CD4-positive, alpha-beta T cell treated with Interleukin-15 for 1 hour (primary cell): ENCODE data around the gene SZRD1.
"Not testable (repeated sequence)": the region's sequence is repeated elsewhere in the genome, so short reads cannot be mapped to it uniquely, and the experiment has no call there.

Experiments used
- DNase-seq: peaks from one replicate; pipeline ENCODE4 v3.0.0-alpha.2; 2020

The SZRD1 gene, protein sequence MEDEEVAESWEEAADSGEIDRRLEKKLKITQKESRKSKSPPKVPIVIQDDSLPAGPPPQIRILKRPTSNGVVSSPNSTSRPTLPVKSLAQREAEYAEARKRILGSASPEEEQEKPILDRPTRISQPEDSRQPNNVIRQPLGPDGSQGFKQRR

DNA sequence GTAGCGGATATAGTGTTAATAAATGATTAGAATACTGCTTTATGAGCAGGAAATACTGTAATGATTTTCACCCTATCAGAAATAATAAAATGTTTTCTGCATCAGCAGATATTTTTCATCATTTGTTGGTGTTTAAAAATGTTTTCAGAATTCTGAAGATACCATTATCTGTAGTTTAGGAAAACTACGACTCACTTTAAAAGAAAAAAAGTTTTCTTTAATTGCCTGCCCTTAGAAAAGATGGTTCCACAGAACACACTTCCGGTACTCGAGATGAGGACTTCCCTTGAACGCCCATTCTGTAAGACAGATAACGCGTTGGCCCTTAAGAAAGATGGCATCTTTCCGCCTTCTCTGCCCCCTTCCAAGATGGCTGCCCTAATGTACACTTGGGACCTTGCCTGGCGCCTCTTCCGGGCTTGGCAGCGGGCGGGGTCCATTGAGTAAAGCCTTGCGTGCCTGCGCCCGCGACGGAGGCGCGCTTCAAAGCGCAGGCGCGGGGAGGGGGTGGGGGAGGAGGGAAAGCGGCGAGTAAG lies at the start of gene SZRD1:
TSS of gene SZRD1 (plus strand) at position 521 of the 536 bp plus-strand sequence. CDS start 16 bp downstream, outside the sequence.
- DNase-seq: peak; percentile 99

DNA sequence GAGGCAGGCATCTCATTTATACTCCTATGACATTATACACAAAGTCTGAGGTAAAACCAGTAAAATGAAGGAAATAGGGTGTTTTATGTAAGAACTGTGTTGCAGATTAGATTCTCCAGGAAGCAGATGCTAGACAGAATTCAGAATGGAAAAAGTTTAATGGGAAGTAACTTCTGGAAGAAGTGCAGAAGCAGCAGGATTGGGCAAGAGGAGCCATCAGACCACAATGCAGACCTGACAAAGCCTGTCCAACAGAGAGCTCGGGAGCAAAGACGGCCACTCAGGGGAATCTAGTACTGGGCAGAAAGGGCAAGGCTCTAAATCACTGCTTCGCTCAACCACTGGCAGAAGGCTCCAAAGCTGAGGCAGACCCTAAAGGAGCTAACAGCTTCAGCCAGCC lies 48.5 kb upstream of the SZRD1 start:
- DNase-seq: no peak

DNA sequence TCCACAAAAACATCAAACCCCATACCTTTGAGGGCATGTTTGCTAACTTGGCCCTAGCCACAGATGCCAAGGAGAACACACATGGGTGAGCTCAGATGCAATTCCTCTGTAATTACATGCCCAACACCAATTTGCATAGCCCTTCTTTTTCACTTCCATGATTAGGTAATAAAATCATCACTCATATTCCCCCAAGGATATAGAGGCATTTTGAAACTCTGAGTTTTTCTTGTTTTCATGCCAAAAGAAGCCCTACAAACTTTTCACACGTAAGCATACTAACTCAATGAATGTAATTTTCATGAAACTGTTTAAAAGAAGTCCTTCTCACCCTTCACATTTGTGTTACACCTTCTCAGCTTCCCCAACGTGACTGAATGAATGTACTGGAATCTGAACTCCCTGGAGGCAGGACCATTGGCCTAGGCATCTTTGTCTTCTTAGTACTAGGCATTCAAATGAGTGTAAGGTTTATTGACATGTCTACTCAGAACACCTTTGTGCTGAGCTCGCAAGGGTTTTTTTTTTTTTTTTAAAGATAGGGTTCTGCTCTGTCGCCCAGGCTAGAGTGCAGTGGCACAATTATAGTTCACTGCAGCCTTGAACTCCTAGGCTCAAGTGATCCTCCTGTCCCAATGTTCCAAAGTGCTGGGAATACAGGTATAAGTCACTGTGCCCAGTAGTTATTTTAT lies 45.7 kb upstream of the SZRD1 start:
- DNase-seq: no peak

DNA sequence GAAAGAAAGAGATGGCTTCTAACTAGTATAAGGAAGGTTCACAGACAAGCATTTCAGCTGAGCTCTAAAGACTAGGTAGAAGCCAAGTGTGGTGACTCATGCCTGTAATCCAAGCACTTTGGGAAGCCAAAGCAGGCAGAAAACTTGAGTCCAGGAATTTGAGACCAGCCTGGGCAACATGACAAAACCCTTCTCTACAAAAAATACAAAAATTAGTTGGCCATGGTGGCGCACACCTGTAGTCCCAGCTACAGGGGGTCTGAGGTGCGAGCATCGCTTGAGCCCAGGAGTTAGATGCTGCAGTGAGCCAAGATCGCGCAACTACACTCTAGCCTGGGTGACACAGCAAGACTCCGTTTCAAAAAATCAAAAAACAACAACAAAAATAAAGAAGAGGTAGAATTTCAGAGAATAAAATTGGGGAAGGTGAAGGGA lies 42.6 kb upstream of the SZRD1 start:
- DNase-seq: no peak

DNA sequence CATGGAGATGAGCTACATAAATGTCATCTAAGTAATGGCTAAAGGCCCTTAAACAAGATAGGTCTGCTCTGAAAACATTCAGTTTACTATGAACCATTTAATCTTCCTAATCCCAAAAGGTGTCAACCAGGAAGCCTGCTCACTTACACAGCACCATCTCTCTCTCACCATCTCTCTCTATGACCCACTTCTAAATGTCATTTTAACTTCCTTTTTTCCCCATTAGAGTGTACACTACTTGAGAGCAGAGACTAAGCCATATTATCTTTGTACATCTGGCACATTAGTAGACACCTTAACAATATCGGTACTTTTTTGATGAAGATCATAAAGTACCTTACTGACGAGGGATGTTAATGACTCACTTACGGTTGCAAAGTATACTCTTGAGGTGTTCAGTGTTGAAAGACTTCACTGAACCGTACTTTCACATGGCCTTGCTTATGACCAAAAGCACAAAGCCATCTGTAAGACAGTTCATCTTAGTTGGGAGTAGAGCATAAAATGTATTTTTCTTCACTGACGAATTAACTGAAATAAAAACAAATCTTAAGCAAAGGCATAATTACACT lies 40.1 kb upstream of the SZRD1 start:
- no peak for DNase-seq

DNA sequence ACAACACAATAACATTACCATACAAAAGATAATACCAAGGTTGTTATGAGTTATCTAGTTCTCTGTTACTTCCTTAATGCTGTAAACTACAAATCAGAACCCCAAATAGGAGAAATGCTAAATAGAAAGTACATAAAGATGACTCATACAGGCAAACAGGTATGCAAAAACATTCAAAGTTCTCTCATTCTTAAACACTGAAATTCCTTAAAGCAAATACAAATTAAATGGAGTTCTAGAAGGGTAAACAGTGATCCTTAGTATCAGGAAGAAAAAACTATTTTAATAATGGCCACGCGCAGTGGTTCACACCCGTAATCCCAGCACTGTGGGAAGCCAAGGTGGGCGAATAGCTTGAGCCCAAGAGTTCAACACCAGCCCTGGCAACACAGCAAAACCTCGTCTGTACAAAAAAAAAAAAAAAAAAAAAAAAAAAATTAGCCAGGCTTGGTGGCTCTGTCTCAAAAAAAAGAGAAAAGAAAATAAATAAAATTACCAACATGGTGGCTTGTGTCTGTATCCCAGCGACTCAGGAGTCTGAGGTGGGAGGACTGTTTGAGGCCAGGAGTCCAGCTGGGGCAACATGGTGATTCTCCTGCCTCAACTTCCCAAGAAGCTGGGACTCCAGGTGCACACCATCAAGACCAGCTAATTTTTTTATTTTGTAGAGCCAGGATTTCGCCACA lies 32.2 kb upstream of the SZRD1 start:
- DNase-seq: no peak

DNA sequence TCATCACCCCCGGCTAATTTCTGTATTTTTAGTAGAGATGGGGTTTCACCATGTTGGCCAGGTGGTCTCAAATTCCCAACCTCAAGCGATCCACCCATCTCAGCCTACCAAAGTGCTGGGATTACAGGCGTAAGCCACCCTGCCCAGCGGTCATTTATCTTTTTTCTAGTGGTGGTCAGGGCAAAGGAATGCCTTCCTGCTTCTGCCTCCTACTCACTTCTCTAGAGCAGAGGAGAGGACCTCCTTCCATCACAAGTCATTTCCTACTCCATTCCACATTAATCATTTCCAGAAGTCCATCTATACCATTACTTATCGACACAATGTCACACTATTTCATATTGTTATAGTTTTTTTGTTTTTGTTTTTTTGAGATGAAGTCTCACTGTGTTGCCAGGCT lies 28.1 kb upstream of the SZRD1 start:
- DNase-seq: no peak

DNA sequence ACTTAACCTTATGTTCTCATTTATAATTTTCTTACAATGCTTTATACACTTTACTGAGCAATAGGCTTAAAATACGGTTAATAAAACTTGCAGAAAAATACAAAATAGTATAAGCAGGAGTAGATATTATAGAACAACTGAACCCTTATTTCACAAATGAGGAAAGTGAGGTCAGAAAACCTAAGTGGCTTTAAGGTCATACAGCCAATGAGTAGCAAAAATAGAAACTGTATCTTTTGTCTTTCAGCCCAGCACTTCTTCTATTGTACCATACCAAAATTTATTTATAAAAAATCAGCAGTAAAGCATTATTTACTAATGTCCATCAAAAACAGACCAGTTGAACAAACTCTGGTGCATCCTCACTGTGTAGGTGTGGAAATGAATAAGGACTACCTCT lies 26.4 kb upstream of the SZRD1 start:
- DNase-seq: no peak

DNA sequence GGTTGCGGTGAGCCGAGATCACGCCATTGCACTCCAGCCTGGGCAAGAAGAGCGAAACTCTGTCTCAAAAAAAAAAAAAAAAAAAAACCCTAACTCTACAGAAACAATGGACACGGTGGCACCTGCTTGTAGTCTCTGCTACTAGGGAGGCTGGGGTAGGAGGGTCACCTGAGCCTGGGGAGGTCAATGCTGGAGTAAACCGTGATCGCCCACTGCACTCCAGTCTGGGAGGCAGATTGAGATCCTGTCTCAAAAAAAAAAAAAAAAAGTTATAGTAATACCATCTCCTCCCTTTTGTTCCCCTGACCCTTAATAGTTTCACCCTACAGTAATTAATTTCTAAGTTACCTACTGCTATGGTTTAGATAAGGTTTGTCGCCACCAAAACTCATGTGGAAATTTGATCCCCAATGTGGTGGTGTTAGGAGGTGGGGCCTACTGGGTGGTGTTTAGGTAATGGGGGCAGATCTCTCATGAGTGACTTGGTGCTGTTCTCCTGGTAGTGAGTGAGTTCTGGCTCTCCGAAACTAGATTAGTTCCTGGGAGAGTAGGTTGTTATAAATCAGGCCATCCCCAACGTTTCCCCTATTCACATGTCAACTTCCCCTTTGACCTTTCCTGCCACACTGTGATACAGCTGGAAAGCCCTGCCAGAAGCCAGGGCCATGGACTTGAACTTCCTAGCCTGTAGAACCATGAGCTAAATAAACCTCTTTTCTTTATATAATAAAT lies 24.5 kb upstream of the SZRD1 start:
- no peak for DNase-seq

DNA sequence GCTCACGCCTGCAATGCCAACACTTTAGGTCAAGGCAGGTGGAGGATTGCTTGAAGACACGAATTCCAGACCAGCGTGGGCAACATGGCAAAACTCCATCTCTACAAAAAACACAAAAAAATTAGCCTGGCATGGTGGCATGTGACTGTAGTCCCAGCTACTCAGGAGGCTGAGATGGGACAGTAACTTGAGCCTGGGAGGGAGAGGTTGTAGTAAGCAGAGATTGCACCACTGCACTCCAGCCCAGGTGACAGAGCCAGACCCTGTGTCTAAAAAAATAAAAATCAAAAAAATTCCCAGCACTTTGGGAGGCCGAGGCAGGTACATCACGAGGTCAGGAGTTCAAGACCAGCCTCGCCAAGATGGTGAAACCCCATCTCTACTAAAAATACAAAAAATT lies 23.8 kb upstream of the SZRD1 start:
- DNase-seq: not testable (repeated sequence)

DNA sequence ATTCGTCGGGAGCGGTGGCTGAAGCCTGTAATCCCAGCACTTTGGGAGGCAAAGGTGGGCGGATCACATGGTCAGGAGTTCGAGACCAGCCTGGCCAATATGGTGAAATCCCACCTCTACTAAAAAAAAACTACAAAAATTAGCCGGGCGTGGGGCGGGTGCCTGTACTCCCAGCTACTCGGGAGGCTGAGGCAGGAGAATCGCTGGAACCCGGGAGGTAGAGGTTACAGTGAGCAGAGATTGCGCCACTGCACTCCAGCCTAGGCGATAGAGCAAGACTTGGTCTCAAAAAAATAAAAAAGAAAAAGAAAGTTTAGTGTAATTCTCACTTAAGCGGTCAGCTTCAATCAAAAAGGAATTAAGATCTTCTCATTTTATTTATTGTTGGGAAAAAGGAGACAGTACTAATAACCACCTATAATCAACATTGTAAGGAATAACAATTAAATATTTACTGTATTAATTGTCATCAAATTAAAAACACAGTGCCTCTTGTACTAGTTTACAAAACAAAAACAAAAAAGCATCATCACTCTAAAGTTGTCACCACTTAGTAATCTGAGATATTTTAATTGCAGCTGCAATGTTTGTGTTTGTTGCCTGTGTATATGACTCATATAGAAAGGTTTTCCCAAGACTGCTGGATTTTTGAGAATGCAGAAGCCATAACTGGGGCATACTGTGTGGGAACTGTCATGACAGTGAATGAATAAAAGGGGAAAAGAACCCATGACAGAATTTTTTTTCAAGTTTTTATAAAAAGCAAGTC lies 18.4 kb upstream of the SZRD1 start:
- no peak for DNase-seq

DNA sequence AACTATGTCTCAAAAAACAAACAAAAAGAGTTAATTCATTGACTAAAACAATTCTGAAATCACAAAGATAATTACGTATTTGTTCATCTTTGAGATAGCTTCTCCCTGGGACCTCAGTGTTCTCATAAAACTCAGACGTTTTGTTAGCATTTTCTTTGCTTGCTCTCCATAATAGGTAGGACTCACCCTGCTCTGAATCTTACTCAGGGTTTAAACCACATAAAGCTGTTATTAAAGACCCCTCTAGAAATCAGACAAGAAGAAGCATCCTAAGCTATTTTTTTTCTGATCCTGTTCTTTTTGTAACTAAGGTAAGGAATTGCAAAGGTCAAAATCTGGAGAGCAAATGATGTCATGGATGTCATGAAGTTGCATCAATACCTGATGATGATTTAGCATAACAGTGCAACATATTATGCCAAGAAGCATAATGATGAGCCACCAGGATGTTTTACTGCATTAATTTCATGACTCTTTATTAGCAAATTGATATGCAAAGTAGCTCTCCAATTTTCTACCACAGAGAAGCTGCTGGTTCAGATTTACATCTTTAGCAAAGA lies 17.1 kb upstream of the SZRD1 start:
- no peak for DNase-seq

DNA sequence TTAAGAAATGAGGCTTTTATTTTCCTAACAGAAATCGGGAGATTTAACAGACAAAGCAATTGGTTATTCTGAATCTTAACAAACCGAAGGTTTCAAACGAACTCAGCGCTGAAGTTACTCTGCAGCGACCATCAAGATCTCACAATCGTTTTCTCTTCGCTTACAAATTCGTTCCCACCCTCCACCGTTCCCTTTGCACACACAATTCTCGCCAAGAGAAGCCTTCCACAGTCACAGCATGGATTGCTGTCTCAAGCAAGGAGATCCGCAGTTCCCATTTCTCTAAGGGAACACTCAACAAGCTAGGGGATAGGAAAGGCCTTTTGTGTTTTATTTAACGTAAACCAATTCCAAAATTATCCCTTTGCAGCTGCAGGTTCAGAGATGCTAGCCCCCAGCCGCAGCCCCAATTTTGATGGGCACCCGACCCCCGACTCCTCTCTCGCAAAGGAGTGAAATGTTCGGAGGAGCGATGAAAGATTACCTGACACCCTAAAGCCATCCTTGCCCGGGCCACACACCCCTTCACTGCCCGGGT lies 15.5 kb upstream of the SZRD1 start:
- no peak for DNase-seq

DNA sequence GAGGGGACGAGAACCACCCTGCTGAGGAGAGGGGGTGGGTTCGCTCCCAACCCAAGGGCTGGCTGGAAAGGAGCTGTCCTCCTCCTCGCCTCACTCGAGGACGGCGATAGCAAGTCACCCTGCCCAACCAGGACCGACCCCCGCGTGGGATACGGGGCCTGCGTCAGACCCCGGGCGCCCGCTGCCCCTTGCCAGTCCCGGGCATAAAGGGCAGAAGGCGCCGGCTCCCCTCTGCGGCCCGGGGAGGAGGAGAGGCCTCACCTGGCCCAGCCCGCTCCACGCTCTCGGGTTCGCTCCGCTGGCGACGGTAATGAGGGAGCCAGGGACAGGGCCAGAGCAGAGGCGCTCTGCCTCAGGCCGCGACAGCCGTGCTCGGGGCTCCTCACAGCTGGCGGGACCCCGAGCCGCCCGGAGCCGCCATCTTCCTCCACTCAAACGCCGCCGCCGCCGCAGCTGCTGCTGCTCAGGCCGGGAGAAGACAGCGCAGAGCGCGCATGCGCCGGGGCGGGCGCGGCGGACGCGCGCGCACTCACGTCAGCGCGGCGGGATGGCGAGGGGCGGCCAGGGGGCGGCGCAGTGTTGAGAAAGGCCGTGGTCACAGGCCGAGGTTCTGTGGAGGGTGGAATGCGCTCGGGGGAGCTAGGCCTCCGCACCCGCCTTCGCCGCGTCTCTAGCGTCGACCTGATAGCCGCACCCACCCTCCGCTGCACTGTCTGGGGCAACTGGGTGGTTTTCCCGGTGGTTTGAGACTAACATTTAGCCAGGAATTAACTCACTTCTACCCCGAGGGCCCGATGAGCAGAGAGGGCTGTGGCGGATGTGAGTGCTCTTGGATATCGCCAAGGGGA lies 14.8 kb upstream of the SZRD1 start, which contains the start of gene FBXO42:
TSS of gene FBXO42 (minus strand) at position 487 of the 848 bp plus-strand sequence. CDS start 37,062 bp downstream, outside the sequence.
- peak; percentile 94 for DNase-seq

DNA sequence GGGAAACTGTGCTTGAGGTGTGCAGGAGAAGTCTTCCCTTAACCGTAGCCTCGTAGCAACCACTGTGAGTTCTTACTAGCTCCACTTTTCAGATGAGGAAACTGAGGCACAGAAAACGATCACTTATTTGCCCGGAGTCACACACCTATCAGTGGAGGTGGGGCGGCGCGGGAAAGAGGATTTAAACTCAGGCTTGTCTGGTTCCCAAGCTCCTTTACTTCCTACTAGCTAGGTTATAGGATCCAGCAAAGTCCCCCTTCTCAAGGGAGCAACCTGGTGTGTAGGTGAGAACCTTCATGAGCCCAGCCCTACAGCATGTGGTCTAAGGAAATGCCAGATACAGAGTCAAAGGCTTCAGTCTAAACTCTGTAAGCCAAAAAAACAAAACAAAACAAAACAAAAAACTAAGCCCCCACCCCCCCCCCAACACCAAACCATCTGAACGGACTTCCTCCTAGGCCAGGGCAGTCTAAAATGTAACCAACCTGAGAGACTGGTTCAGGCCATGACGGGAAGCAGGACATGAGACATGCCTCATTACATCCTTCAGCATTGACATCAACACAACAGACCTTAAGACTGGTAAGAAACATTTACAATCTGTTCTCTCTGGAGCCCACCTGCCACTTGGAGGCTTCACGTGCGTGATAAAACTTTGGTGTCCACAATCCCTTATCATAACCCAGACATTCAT lies 14.1 kb upstream of the SZRD1 start:
- DNase-seq: peak; percentile 19

DNA sequence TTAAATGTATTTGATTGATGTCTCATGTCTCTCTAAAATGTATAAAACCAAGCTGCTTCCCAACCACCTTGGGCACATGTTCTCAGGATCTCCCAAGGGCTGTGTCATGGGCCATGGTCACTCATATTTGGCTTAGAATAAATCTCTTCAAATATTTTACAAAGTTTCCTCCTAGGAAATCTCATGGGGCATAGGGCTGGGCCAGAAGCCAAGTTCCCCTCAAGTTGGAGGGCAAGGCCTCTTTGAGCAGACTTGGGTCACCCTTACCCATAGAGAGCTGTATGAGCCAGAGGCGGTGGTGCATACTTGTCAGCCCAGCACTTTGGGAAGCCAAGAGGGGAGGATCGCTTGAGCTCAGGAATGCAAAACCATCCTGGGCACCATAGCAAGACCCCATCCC lies 12.4 kb upstream of the SZRD1 start:
- no peak for DNase-seq

DNA sequence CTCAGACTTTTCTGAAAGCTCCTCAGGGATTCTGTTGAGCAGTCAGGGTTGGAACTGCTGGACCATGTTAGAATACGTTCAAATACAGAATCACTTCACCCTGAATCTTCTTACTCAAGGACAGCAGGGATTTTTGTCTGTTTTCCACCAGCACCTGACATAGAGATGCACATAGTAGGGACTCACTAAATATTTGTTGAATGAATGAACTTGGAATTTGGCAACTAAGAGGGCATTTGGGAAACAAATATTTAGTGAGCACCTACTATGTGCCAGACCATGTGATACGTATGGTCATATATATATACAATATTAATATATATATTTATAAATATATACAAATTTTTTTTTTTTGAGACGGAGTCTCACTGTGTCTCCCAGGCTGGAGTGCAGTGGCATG lies 10.2 kb upstream of the SZRD1 start:
- DNase-seq: no peak

DNA sequence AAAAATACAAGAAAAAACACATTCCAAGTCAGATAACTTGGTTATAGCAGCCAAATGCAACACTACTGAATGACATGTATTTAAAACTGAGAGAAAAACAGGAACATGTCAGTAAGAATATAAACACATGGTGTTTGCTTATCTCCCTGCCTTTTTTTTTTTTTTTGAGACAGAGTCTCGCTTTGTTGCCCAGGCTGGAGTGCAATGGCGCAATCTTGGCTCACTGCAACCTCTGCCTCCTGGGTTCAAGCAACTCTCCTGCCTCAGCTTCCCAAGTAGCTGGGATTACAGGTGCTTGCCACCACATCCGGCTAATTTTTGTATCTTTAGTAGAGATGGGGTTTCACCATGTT lies 1.9 kb upstream of the SZRD1 start:
- not testable (repeated sequence) for DNase-seq

DNA sequence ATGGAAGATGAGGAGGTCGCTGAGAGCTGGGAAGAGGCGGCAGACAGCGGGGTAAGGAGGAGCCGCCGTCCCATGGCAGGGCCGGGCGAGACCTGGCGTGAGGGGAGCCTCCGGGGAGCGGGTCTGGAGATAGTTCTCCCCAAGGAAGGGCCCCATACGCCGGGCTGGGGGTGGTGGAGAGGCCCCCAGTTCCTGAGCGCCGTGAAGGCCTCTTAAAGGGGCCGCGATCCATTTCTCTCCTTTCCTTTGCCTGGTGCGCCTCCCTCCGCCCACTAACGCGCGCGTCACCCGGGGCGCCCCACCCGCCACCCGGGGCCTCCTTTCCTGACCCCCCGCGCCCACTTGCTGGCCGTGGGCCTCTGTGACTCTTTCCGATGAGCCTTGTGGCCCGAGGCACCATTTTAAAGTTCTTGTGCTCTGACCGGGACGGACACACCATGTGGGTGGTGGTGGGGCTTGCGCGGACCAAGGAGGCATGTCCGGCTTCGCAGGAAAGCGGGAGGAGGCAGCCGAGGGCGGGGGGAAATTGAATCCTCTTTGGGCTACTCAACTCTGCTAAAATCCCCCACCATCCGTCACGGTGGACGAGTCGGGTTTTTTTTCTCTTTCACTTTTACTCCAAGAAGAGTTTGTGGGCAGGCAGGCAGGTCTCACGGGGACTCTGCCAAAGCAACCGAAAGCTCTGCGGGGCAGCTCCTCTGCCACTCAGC lies 371 bp downstream of the SZRD1 start:
- peak; percentile 89 for DNase-seq
